Thyroid gland (tissue), 4 donors: ENCODE results near the gene AHNAK2.

Experiments
- POLR2A ChIP-seq, 2 donors: fragments of 450-650 bp; IDR thresholded peaks; one replicate each; pipeline ENCODE4 v1.6.1; 2017; ENCODE audit warnings: antibody characterized with exemption in 2 of 2, mild to moderate bottlenecking in 2 of 2, moderate library complexity in 1 of 2
- TF ChIP-seq, protein P1 (sequence below), 6 experiments: fragments of 200-600 bp in 3 of 6; fragments of 450-650 bp in 3 of 6; sonication (generic) in 3 of 6; IDR thresholded peaks; one replicate each; pipeline ENCODE4 v1.5.1; 2016 to 2019; ENCODE audit warnings: antibody characterized with exemption in 6 of 6, mild to moderate bottlenecking in 2 of 6, inconsistent platforms in 1 of 6, moderate library complexity in 1 of 6

DNA sequence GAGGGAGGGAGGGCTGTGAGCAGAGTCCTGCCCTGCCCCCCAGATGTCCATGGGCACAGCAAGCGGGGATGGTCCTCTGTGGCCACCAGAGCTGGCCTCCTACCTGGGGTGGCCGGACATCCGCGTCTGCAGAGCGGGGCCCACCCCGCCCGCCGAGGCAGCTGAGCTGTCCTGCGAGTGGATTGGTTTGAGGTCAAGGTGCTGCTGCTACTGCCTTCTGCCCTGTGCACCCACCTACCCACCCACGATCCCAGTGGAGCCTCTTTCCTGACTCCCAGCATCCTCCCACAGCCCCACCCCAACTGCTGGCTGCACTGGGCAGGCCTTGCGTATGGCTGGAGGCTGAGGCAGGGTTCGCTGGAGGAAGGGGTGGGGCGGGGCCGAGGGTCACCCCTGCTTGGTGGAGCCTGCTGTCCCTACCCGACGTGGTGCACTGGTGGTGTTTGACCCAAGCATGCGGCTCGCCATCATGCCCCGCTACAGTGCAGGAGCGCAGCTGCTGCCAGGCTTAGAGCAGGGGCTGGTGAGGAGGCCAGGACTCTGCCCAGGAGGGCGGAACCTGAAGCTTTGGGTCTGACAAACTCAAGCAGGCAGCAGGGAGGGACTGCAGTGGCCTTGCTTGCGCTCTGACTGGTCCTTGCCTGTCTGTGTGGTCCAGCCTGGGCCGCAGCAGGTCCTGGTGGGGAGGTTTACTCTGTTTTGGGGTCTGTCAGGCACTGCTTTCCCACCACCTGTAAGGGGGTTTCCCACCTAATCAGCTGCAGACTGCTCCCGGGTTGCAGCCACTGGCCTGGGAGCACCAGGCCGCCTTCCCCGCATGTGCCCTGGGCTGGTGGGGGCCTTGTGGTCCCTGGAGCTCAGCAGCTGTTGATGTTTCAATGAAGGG, 89.4 kb downstream of the AHNAK2 start:
- TF ChIP-seq, protein P1, sequence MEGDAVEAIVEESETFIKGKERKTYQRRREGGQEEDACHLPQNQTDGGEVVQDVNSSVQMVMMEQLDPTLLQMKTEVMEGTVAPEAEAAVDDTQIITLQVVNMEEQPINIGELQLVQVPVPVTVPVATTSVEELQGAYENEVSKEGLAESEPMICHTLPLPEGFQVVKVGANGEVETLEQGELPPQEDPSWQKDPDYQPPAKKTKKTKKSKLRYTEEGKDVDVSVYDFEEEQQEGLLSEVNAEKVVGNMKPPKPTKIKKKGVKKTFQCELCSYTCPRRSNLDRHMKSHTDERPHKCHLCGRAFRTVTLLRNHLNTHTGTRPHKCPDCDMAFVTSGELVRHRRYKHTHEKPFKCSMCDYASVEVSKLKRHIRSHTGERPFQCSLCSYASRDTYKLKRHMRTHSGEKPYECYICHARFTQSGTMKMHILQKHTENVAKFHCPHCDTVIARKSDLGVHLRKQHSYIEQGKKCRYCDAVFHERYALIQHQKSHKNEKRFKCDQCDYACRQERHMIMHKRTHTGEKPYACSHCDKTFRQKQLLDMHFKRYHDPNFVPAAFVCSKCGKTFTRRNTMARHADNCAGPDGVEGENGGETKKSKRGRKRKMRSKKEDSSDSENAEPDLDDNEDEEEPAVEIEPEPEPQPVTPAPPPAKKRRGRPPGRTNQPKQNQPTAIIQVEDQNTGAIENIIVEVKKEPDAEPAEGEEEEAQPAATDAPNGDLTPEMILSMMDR (IDR thresholded peaks at IDR 0.05) = no peak
- TF ChIP-seq POLR2A (IDR thresholded peaks at IDR 0.05) = no peak
